Measurements from ENCODE around the gene GRK7.

DNA sequence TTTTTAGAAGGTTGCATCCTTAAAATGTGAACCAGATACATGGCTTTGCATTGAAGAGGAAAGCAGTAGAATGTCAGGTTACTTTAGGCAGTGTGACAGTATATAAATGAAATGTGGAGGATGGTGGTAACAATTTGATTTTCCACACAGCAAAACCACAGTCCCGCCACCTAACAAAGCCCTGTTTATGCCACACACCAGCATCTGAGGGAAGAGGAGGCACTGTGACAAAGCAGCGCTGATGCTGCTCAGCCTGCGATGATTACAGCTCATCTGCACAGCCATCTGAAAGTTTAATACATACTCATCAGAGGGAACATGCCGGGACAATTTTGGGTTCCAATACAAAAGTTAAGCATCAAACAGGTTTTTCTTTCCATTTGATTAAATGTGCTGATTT is 16.2 kb upstream of the GRK7 start:
- TF ChIP-seq POLR2A (IDR thresholded peaks at IDR 0.05) = no peak
- TF ChIP-seq, protein P1, sequence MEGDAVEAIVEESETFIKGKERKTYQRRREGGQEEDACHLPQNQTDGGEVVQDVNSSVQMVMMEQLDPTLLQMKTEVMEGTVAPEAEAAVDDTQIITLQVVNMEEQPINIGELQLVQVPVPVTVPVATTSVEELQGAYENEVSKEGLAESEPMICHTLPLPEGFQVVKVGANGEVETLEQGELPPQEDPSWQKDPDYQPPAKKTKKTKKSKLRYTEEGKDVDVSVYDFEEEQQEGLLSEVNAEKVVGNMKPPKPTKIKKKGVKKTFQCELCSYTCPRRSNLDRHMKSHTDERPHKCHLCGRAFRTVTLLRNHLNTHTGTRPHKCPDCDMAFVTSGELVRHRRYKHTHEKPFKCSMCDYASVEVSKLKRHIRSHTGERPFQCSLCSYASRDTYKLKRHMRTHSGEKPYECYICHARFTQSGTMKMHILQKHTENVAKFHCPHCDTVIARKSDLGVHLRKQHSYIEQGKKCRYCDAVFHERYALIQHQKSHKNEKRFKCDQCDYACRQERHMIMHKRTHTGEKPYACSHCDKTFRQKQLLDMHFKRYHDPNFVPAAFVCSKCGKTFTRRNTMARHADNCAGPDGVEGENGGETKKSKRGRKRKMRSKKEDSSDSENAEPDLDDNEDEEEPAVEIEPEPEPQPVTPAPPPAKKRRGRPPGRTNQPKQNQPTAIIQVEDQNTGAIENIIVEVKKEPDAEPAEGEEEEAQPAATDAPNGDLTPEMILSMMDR (IDR thresholded peaks at IDR 0.05) = no peak
